Measurements from ENCODE around the gene NINL.

The NINL gene

GRCh38 chr20:25497586-25498279 lies 87.6 kb downstream of the NINL start:
- H3K27me3 Mint-ChIP-seq = no peaks in the 10 kb centered on the region
- no peak for ATAC-seq (replicated peaks; ENCODE audit: extremely low read depth, poor library complexity, severe bottlenecking)
- no peak for DNase-seq (ENCODE audit: low spot score in 2 of 2)
- H3K36me3 Mint-ChIP-seq (ENCODE audit: insufficient read depth) = peaks cover 2% of the 10 kb centered on the region
- H3K4me3 Mint-ChIP-seq = no peak overlapping the region
- no peak overlapping the region for H3K27ac Mint-ChIP-seq (ENCODE audit: low read depth)
- no peaks in the 10 kb centered on the region for H3K9me3 Mint-ChIP-seq
- H3K4me1 Mint-ChIP-seq = no peaks in the 10 kb centered on the region

- peaks cover 2% of the 10 kb centered on the region for H3K36me3 Mint-ChIP-seq (ENCODE audit: insufficient read depth)
- peaks cover 2% of the 10 kb centered on the region for H3K27me3 Mint-ChIP-seq
- H3K4me1 Mint-ChIP-seq = no peaks in the 10 kb centered on the region
- no peak overlapping the region for H3K4me3 Mint-ChIP-seq
- no peaks in the 10 kb centered on the region for H3K9me3 Mint-ChIP-seq
- no peak overlapping the region for H3K27ac Mint-ChIP-seq (ENCODE audit: low read depth)
- no peak for ATAC-seq (replicated peaks; ENCODE audit: extremely low read depth, poor library complexity, severe bottlenecking)
- no peak for DNase-seq (ENCODE audit: low spot score in 2 of 2)
Measured at GRCh38 chr20:25496968-25497401, 88.3 kb downstream of the NINL start.

GRCh38 chr20:25496165-25496967 lies 89.0 kb downstream of the NINL start:
- ATAC-seq (replicated peaks; ENCODE audit: extremely low read depth, poor library complexity, severe bottlenecking) (no peak), DNase-seq (ENCODE audit: low spot score in 2 of 2) (no peak)
- Mint-ChIP-seq H3K4me3 (no peak overlapping the region), H3K27me3 (peaks cover 8% of the 10 kb centered on the region), H3K27ac (ENCODE audit: low read depth) (no peak overlapping the region), H3K4me1 (no peaks in the 10 kb centered on the region), H3K9me3 (no peaks in the 10 kb centered on the region), H3K36me3 (ENCODE audit: insufficient read depth) (peaks cover 2% of the 10 kb centered on the region)

GRCh38 chr20:25495189-25495824 lies 90.0 kb downstream of the NINL start:
- Mint-ChIP-seq H3K4me3 (no peak overlapping the region), H3K27me3 (peaks cover 9% of the 10 kb centered on the region), H3K27ac (ENCODE audit: low read depth) (no peak overlapping the region), H3K36me3 (ENCODE audit: insufficient read depth) (peaks cover 2% of the 10 kb centered on the region), H3K9me3 (no peaks in the 10 kb centered on the region), H3K4me1 (no peaks in the 10 kb centered on the region)
- ATAC-seq (replicated peaks; ENCODE audit: extremely low read depth, poor library complexity, severe bottlenecking) (no peak), DNase-seq (ENCODE audit: low spot score in 2 of 2) (no peak)

- H3K9me3 Mint-ChIP-seq = no peaks in the 10 kb centered on the region
- DNase-seq (ENCODE audit: low spot score in 2 of 2) = no peak
- H3K27me3 Mint-ChIP-seq = peaks cover 9% of the 10 kb centered on the region
- no peak for ATAC-seq (replicated peaks; ENCODE audit: extremely low read depth, poor library complexity, severe bottlenecking)
- no peak overlapping the region for H3K27ac Mint-ChIP-seq (ENCODE audit: low read depth)
- peaks cover 2% of the 10 kb centered on the region for H3K36me3 Mint-ChIP-seq (ENCODE audit: insufficient read depth)
- no peak overlapping the region for H3K4me3 Mint-ChIP-seq
- H3K4me1 Mint-ChIP-seq = no peaks in the 10 kb centered on the region
Measured at GRCh38 chr20:25494506-25495188, 90.7 kb downstream of the NINL start.

GRCh38 chr20:25493748-25494505 lies 91.4 kb downstream of the NINL start:
- DNase-seq (ENCODE audit: low spot score in 2 of 2) = no peak
- H3K36me3 Mint-ChIP-seq (ENCODE audit: insufficient read depth) = peaks cover 2% of the 10 kb centered on the region
- no peaks in the 10 kb centered on the region for H3K4me1 Mint-ChIP-seq
- H3K9me3 Mint-ChIP-seq = no peaks in the 10 kb centered on the region
- no peak for ATAC-seq (replicated peaks; ENCODE audit: extremely low read depth, poor library complexity, severe bottlenecking)
- H3K27ac Mint-ChIP-seq (ENCODE audit: low read depth) = no peak overlapping the region
- no peak overlapping the region for H3K4me3 Mint-ChIP-seq
- peaks cover 9% of the 10 kb centered on the region for H3K27me3 Mint-ChIP-seq

GRCh38 chr20:25493137-25493536 lies 92.2 kb downstream of the NINL start:
- H3K4me3 Mint-ChIP-seq = no peak overlapping the region
- peaks cover 9% of the 10 kb centered on the region for H3K27me3 Mint-ChIP-seq
- DNase-seq (ENCODE audit: low spot score in 2 of 2) (no peak), ATAC-seq (replicated peaks; ENCODE audit: extremely low read depth, poor library complexity, severe bottlenecking) (no peak)
- no peaks in the 10 kb centered on the region for H3K4me1 Mint-ChIP-seq
- peaks cover 2% of the 10 kb centered on the region for H3K36me3 Mint-ChIP-seq (ENCODE audit: insufficient read depth)
- no peaks in the 10 kb centered on the region for H3K9me3 Mint-ChIP-seq
- no peak overlapping the region for H3K27ac Mint-ChIP-seq (ENCODE audit: low read depth)

GRCh38 chr20:25491446-25492038 lies 93.8 kb downstream of the NINL start:
- no peak overlapping the region for H3K4me3 Mint-ChIP-seq
- DNase-seq (ENCODE audit: low spot score in 2 of 2) (no peak), ATAC-seq (replicated peaks; ENCODE audit: extremely low read depth, poor library complexity, severe bottlenecking) (no peak)
- H3K36me3 Mint-ChIP-seq (ENCODE audit: insufficient read depth) = no peaks in the 10 kb centered on the region
- H3K4me1 Mint-ChIP-seq = peaks cover 1% of the 10 kb centered on the region
- peaks cover 9% of the 10 kb centered on the region for H3K27me3 Mint-ChIP-seq
- no peaks in the 10 kb centered on the region for H3K9me3 Mint-ChIP-seq
- no peak overlapping the region for H3K27ac Mint-ChIP-seq (ENCODE audit: low read depth)

- no peak for DNase-seq (ENCODE audit: low spot score in 2 of 2)
- no peak for ATAC-seq (replicated peaks; ENCODE audit: extremely low read depth, poor library complexity, severe bottlenecking)
- H3K36me3 Mint-ChIP-seq (ENCODE audit: insufficient read depth) = no peaks in the 10 kb centered on the region
- no peak overlapping the region for H3K4me3 Mint-ChIP-seq
- no peaks in the 10 kb centered on the region for H3K9me3 Mint-ChIP-seq
- no peak overlapping the region for H3K27ac Mint-ChIP-seq (ENCODE audit: low read depth)
- H3K4me1 Mint-ChIP-seq = peaks cover 6% of the 10 kb centered on the region
- peaks cover 9% of the 10 kb centered on the region for H3K27me3 Mint-ChIP-seq
Measured at GRCh38 chr20:25490656-25491445, 94.5 kb downstream of the NINL start.

- no peak for DNase-seq (ENCODE audit: low spot score in 2 of 2)
- H3K9me3 Mint-ChIP-seq = no peaks in the 10 kb centered on the region
- H3K4me1 Mint-ChIP-seq = peaks cover 15% of the 10 kb centered on the region
- H3K4me3 Mint-ChIP-seq = no peak overlapping the region
- no peak overlapping the region for H3K27ac Mint-ChIP-seq (ENCODE audit: low read depth)
- ATAC-seq (replicated peaks; ENCODE audit: extremely low read depth, poor library complexity, severe bottlenecking) = no peak
- H3K27me3 Mint-ChIP-seq = peaks cover 11% of the 10 kb centered on the region
- no peaks in the 10 kb centered on the region for H3K36me3 Mint-ChIP-seq (ENCODE audit: insufficient read depth)
Measured at GRCh38 chr20:25489221-25489871, 96.0 kb downstream of the NINL start.

- no peak overlapping the region for H3K27ac Mint-ChIP-seq (ENCODE audit: low read depth)
- ATAC-seq (replicated peaks; ENCODE audit: extremely low read depth, poor library complexity, severe bottlenecking) (no peak), DNase-seq (ENCODE audit: low spot score in 2 of 2) (no peak)
- H3K27me3 Mint-ChIP-seq = peaks cover 20% of the 10 kb centered on the region
- H3K4me1 Mint-ChIP-seq = peaks cover 23% of the 10 kb centered on the region
- no peaks in the 10 kb centered on the region for H3K36me3 Mint-ChIP-seq (ENCODE audit: insufficient read depth)
- no peak overlapping the region for H3K4me3 Mint-ChIP-seq
- H3K9me3 Mint-ChIP-seq = no peaks in the 10 kb centered on the region
Measured at GRCh38 chr20:25487975-25488374, 97.4 kb downstream of the NINL start.
